HG03439 (cell line): ENCODE results near the gene ZCCHC7.
"Not testable (repeated sequence)": the region's sequence is repeated elsewhere in the genome, so short reads cannot be mapped to it uniquely, and the experiment has no call there.

Experiments used
- ATAC-seq: cut with Tn5 transposase; IDR thresholded peaks from one replicate; pipeline ENCODE4 v1.9.1; 2021; ENCODE audit warnings: mild to moderate bottlenecking, moderate library complexity; ENCODE audit not compliant: unreplicated experiment

ZCCHC7 gene

DNA sequence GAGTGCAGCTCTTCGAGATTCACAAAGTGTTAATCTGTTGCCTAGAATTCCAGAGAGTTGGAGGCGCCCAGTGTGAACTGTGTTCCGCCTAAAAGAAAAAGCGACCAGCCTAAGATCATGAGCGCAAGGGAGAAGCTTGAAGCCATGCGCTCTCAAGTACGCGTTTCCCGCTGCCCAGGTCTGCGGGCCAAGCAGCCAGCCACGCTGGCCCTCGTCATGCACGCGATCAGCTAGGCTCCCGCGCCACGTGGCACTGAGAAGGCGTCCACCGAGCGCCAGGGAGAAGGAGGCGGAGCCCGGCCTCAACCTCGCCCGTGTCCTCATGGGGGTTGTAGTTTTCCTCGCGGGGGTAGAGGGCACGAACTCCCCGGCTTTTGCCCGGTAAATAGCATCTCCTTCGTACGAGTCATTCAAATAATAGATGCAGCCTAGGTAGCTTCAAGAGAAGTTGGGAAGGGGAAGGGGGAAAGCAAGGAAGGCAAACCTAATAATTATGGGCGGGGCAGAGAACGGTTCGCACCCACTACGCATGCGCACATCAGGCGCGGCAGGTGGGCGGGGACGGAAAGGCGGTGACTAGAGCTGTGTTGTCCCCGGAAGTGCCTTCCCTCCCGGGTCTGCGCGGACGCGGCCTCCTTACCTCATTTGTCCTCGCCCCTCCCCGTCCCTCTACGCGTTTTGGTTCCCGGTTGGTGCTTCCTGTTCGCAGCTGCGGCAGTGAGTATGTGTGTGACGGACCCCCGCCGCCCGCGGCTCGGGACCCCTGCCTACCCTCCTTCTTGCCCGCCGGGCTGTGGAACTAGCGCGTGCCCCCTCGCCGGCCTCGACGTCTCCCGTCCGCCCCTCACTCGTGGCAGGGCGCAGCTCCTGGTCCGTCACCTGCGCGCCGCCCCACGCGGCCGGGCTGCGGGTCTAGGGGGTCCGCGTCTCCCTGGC is at the start of gene ZCCHC7:
TSS of gene ZCCHC7 (plus strand) at position 668 of the 936 bp plus-strand sequence.
- ATAC-seq, result peak; percentile 97

DNA sequence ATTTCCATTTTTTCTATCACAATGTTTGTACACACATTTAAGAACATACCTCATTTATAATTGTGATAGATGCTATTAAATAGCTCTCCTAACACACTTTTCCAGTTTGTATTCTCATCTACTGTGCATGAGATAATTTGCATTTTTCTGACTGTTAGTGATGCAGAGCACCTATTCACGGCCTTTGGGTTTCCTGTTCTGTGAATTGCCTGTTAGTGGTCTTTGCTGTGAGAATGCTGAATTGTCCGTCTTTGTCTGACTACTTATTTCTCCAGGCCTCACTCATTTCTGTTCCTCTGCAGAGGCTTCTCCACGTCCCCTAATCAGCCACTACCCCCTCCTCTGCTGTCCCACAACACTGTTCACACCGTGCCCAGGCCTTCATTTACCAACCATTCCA is 45.6 kb upstream of the ZCCHC7 start:
- not testable (repeated sequence) for ATAC-seq

DNA sequence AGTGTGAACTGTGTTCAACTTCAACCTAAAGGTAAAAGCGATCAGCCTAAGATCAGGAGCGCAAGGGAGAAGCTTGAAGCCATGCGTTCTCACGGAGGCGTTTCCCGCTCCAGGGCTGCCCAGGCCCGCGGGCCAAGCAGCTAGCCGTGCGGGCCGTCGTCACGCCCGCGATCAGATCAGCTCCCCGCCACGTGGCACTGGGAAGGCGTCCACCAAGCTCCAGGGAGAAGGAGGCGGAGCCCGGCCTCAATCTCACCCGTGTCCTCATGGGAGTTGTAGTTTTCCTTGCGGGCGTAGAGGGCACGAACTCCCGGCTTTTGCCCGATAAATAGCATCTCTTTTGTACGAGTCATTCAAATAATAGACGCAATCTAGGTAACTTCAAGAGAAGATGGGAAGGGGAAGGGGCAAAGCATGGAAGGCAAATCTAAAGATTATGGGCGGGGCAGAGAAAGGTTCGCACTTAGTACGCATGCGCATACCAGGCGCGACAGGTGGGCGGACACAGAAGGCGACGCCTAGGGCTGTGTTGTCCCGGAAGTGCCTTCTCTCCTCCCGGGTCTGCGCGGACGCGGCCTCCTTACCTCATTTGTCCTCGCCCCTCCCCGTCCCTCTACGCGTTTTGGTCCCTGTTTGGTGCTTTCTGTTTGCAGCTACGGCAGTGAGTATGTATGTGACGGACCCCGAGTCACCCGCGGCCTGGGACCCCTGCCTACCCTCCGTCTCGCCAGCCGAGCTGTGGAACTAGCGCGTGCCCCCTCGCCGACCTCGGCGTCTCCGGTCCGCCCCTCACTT is 40.8 kb upstream of the ZCCHC7 start:
- peak; percentile 84 for ATAC-seq

DNA sequence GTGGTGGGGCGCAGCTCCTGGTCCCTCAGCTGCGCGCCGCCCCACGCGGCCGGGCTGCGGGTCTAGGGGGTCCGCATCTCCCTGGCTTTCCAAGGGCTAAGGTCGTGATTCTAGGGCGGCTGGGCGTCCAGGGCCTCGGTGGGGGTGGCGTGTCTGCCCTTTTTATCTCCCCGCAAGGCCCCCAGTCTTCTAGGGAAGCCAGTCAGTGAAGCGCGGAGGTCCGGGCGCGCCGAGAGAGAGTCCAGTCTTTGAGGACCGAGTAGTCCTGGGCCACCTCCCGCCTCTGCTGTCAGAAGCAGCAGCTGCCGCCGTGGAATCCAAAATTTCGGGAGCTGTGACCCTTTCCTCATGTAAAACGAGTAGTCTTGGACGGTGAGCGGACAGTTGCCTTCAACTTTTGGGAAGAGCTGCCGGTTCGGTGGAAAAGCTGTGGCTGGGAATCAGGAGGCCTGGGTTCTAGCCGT is 40.2 kb upstream of the ZCCHC7 start:
- ATAC-seq, result peak; percentile 24

DNA sequence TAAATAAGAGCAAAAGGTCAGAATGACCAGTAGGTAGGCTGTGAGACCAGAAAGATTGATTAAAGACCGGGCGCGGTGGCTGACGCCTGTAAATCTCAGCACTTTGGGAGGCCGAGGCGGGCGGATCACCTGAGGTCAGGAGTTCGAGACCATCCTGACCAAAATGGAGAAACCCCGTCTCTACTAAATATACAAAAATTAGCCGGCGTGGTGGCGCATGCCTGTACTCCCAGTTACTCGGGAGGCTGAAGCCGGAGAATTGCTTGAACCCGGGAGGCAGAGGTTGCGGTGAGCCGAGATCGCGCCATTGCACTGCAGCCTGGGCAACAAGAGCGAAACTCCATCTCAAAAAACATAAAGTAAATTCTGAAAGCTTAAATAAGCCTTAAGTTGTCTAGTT is 38.9 kb upstream of the ZCCHC7 start:
- ATAC-seq, result not testable (repeated sequence)

DNA sequence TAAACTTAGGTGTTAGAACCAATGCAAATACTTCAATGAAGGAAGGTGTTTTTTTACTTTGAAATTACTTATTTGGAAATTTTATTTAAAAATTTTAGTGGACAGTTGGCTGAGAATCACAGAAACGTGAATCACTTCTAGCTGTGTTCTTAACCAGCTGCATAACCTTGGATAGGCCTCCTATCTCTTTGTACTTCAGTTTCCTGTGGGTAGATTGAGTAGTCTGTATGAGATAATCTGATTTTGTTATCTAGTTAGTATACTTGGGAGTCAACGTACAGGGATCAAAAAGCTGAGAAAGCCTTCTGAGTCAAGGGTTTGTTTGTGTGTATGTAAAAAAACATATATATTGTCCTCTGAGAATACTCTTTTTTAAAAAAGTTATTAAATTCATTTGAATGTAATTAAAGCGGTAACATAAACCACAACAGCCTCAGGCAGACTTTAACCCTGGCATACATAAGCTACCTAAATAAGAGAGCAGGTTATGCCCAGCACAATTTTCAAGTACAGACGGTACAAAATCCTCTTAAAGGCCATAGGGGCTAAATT is 38.1 kb upstream of the ZCCHC7 start:
- ATAC-seq, result no peak

DNA sequence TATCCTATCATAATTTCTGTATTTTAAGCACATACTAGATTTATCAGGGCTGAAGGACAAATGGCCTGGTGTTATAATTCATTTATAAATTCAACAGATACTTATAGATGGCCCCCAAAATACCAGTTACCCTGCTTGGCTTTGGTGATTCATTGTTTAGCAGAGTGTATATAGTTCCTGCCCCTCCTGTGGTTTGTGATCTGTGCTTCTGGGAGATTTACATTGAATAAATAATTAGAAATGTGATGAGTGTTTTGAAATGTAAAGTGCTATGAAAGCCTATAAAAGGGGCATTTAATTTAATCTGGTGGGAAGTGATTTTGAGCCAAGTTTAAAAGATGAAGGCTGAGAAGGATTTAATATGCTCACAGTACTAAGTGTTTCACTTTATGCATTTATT is 36.7 kb upstream of the ZCCHC7 start:
- no peak for ATAC-seq

DNA sequence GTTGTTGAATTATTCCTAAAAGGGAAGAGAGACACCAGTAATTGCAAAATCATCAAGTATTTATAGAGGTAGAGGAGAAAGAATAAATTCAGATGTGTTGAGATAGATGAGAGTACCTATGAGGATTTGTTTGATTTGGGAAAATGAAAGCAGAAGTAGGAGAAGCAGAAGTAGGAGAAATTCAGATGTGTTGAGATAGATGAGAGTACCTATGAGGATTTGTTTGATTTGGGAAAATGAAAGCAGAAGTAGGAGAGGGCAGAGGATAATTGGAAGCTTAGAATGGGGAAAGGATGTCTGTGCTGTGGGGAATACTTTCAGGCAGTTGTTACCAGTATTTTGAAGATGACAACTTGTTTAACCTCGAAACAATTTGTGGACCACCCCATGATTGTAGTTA is 35.1 kb upstream of the ZCCHC7 start:
- no peak for ATAC-seq

DNA sequence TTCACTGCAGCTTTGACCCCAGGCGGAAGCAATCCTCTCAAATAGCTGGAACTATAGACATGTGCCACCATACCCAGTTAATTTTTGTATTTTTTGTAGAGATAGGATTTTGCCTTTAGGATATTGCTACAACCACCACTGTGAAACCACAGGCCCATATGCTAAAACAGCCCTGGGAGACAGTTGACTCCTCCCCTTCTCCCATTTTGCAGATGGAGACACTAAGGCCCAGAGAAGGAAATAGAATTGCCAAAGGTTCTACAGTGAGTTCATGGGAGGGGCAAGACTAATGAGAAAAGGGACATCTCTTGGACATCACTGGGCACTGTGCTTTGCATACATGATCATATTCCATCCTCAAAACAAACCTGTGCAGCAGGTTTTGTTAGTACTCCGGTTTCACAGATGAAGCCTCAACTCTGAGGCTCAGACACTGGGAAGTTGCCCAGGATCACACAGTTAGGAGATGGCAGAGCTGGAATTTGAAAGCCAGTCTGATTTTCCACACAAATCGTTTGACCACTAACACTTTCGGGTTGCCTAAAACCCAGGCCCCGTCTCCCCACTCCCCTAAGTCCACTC is 27.6 kb upstream of the ZCCHC7 start:
- ATAC-seq, result not testable (repeated sequence)

DNA sequence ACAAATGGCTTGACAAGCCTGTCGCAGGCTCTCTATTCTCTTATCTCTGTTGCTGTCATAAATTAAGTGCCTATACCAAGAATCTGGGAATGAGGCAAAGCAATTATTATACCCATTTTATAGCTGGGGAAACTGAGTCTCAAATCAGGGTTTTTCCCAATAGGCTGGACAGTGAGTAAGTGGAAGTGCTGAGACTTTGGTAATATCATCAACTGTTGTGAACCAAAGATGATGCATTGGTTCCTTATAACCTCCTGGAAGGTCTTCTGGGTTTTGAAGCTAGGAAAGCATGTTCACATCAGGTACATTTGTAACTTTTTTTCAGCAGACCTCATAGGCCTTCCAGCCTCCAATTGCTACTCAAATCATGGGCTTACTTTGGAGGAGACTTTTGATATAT is 25.6 kb upstream of the ZCCHC7 start:
- ATAC-seq, result no peak

DNA sequence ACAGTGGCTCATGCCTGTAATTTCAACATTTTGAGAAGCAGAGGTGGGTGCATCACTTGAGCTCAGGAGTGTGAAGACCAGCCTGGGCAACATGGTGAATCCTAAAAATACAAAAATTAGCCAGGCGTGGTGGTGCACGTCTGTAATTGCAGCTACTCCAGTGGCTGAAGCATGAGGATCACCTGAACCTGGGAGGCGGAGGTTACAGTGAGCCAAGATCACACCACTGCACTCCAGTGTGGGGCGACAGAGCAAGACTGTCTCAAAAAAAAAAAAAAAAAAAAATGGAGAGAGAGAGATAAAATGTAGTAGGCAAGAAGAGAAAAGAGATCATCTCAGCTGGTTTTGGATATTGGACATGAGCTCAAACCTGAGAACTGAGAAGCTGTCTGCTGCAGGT is 23.7 kb upstream of the ZCCHC7 start:
- ATAC-seq, result no peak

DNA sequence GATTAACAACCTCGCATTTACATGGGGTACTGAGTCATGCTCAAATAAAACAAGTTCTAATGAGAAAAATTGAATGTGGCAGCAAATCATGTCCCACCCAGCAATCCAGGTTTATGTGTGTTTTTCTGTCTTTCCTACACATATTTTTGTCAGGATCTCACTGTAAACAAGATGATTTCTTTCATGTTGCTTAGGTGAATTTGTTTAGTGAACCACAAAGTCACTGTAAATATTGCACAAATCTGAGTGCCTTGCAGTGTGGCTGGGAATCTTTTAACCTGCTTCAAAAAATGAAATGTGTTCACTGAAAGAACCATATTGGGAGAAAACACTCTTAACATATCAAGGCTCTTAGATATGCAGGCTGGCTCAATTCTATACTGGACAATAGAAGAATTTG is 23.1 kb upstream of the ZCCHC7 start:
- ATAC-seq, result no peak

DNA sequence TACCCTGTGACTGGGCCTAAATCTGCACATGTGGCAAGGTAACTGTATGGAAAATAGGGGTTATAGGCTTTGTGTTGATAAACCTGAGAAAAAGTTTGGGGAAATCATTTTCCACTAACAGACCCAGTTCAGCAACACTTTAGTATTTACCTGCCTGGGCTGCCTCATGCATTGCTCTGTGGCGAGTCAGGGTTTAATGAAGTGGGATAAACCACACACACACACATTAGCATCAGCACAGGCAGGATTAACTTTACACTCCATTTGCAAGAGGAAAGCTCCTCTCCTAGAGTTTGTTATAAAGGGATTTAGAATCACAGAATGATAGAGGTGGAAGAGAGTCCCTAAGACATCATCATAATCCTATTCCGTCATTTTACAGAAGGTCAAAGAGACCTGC is 20.0 kb upstream of the ZCCHC7 start:
- ATAC-seq, result no peak

DNA sequence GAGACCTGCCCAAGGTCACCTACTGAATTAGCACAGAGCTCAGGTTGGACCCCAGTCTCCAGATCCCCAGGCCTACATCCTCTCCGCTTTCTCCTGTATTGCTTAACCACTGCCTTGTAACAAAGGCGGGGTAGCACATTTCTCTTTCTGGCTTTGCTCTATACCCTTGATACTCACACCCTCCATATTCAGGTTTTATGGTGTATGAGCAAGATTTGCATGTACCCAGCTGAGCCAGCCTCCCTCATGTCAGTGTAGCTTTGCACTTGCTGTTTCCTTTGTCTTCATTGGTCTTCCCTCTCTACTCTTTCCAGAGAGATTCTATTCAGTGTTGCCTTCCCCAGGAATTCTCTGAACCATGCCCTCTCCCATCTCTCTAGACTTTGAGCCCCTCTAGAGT is 19.6 kb upstream of the ZCCHC7 start:
- ATAC-seq, result no peak

DNA sequence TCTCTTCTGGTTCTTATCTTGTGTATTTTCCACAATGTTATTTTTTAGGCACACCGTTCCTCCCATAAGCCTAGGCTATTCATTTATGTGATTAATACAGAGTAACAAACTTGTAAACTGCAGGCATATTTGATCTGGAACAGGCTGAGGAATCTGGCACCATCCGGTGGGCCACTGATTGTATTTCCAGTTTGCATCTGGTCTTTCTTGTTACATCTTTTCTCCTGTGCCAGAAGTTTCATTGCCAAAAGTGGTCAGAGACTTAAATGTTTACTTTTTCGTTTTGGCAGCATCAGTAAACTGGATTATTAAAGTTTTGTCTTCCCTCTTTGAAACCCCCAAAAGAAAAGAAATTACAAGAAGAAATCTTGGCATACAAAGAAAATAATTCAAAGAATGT is 17.9 kb upstream of the ZCCHC7 start:
- no peak for ATAC-seq

DNA sequence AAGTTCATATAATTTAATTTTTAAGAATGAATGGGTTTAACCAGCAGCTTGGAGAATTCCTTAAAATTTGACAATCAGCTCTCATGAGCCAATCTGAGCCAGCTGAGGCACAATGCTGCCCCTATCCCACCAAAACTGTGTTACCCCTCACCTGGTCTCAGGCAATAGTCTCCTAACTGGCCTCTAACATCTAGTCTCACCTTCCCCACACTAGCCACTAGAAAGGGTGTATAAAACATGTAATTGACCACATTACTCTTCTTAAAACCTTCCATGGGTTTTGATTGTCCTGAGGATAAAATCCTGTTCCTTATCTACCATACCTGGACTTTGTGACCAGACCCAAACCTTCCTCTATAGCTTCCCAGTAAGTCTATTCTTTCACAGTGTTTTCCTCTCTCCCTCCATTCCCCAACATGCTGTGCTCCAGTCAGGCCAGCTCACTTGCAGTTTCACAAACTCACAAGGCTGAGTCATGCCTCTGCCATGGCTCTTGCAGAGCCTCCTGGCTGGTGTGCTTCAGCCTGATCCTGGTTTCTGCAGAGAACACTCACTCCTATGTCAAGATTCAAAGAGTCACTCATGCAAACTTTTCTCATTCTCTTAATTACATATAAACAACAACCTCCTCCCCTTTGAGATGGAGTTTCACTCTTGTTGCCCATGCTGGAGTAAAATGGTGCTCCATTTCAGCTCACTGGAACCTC is 16.0 kb upstream of the ZCCHC7 start:
- no peak for ATAC-seq

DNA sequence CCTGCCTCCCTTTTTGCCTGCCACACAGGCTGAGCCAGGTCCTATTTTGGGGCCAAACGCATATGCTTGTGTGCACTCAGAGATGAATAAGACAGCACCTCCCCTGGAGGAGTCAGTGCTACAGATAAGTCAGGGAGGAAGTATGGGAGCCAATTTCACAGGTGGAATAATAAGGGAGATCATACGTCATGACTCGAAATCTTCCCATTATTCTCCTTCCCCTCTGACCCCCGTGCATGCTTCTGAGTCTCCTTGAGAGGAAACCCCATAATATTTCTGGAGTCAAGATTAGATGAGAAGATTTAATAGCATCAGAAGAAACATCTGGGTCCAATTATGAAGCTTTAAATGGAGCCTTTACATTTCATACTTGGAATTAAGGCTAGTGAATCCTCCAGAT is 15.1 kb upstream of the ZCCHC7 start:
- ATAC-seq, result no peak

DNA sequence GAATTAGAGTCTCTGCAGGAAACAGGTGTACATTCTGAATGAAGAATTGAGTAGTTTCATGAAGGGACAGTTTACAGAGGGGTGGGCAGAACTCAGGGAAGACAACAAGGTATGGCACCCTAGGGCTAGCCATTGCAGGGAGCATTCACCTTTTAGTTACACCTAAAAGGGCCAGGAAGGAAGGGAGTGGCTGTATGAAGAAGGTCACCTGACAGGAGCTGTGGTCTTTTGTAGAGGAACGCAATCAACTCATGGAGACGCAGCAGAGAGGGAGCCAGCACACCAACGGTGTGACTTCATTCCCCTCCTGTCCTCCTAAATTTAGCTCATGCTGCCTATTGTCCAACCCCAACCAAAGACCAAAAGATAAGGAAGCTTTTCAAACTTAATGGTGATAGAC is 12.7 kb upstream of the ZCCHC7 start:
- no peak for ATAC-seq

DNA sequence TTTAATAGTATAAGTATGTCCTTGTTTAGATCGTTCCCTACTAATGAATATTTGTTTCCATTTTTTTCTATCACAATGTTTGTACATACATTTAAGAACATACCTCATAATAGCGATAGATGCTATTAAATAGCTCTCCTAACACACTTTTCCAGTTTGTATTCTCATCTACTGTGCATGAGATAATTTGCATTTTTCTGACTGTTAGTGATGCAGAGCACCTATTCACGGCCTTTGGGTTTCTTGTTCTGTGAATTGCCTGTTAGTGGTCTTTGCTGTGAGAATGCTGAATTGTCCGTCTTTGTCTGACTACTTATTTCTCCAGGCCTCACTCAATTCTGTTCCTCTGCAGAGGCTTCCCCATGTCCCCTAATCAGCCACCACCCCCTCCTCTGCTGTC is 5.9 kb upstream of the ZCCHC7 start:
- ATAC-seq, result not testable (repeated sequence)

DNA sequence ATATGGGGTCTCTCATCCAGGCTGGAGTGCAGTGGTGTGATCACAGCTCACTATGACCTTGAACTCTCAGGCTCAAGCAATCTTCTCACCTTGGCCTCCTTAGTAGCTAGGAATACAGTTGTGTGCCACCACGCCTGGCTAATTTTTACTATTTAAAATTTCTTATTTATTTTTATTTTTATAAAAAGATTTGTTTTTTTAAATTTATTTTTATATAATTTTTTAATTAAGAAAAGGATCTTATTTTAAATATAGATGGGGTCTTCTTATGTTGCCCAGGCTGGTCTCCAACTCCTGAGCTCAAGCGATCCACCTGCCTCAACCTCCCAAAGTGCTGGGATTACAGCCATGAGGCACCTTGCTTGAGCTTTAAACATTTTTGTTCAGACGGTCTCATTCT is 2.4 kb upstream of the ZCCHC7 start:
- no peak for ATAC-seq

DNA sequence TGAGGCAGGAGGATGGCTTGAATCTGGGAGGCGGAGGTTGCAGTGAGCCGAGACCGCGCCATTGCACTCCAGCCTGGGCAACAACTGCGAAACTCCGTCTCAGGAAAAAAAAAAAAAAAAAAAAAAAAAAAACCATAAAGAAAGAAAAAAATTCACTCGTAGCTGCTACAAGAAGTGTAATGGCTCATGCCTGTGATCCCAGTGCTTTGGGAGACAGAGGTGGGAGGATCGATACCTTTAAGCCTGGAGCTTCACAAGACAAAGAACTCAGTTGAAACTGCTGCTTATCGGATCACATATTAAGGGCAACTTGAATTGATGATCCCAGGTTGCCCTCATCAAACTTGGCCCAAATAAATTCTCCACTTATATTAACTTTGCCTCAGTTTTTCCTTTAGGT is 1.0 kb upstream of the ZCCHC7 start:
- no peak for ATAC-seq
